Liver (tissue), 3 donors: ENCODE measurements around the gene GABBR2.

Experiments
- ATF3 ChIP-seq: IDR thresholded peaks from 2 replicates; pipeline ENCODE4 v1.6.1; 2016; ENCODE audit warnings: antibody characterized with exemption
- EGR1 ChIP-seq, 2 donors: IDR thresholded peaks; 2 replicates each; pipeline ENCODE4 v1.6.1; 2016 to 2018; ENCODE audit warnings: antibody characterized with exemption in 2 of 2, low read depth in 2 of 2
- FOXA1 ChIP-seq: IDR thresholded peaks from 2 replicates; pipeline ENCODE4 v1.6.1; 2016; ENCODE audit warnings: antibody characterized with exemption
- FOXA2 ChIP-seq: IDR thresholded peaks from 2 replicates; pipeline ENCODE4 v1.6.1; 2016; ENCODE audit warnings: antibody characterized with exemption
- HNF4G ChIP-seq: IDR thresholded peaks from 2 replicates; pipeline ENCODE4 v1.6.1; 2016; ENCODE audit warnings: antibody characterized with exemption
- JUND ChIP-seq, 2 donors: IDR thresholded peaks; 2 replicates each; pipeline ENCODE4 v1.6.1; 2016; ENCODE audit warnings: antibody characterized with exemption in 2 of 2
- RAD21 ChIP-seq, 2 donors: IDR thresholded peaks; 2 replicates each; pipeline ENCODE4 v1.6.1; 2016; ENCODE audit warnings: antibody characterized with exemption in 2 of 2, mild to moderate bottlenecking in 2 of 2
- SP1 ChIP-seq: IDR thresholded peaks from 2 replicates; pipeline ENCODE4 v1.6.1; 2018; ENCODE audit warnings: antibody characterized with exemption, mild to moderate bottlenecking
- TF ChIP-seq, protein P1 (sequence below): fragments of 150-350 bp; IDR thresholded peaks from 2 replicates; pipeline ENCODE4 v1.5.1; 2017; ENCODE audit warnings: improper control_type of control experiment, low read depth, low read length; ENCODE audit not compliant: missing input control
- TF ChIP-seq, protein P2 (sequence below): IDR thresholded peaks from 2 replicates; pipeline ENCODE4 v1.6.1; 2016; ENCODE audit warnings: antibody characterized with exemption
- TF ChIP-seq, protein P3 (sequence below): IDR thresholded peaks from 2 replicates; pipeline ENCODE4 v1.6.1; 2016; ENCODE audit warnings: antibody characterized with exemption, mild to moderate bottlenecking
- TF ChIP-seq, protein P4 (sequence below): IDR thresholded peaks from 2 replicates; pipeline ENCODE4 v1.6.1; 2016; ENCODE audit warnings: antibody characterized with exemption
- donor health status: healthy.
- donor health status: healthy.

GRCh38 chr9:98287384-98287783, 421.4 kb downstream of the GABBR2 start:
- TF ChIP-seq, protein P1, sequence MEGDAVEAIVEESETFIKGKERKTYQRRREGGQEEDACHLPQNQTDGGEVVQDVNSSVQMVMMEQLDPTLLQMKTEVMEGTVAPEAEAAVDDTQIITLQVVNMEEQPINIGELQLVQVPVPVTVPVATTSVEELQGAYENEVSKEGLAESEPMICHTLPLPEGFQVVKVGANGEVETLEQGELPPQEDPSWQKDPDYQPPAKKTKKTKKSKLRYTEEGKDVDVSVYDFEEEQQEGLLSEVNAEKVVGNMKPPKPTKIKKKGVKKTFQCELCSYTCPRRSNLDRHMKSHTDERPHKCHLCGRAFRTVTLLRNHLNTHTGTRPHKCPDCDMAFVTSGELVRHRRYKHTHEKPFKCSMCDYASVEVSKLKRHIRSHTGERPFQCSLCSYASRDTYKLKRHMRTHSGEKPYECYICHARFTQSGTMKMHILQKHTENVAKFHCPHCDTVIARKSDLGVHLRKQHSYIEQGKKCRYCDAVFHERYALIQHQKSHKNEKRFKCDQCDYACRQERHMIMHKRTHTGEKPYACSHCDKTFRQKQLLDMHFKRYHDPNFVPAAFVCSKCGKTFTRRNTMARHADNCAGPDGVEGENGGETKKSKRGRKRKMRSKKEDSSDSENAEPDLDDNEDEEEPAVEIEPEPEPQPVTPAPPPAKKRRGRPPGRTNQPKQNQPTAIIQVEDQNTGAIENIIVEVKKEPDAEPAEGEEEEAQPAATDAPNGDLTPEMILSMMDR: no peak
- TF ChIP-seq, protein P2, sequence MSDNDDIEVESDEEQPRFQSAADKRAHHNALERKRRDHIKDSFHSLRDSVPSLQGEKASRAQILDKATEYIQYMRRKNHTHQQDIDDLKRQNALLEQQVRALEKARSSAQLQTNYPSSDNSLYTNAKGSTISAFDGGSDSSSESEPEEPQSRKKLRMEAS: no peak
- TF ChIP-seq, protein P3, sequence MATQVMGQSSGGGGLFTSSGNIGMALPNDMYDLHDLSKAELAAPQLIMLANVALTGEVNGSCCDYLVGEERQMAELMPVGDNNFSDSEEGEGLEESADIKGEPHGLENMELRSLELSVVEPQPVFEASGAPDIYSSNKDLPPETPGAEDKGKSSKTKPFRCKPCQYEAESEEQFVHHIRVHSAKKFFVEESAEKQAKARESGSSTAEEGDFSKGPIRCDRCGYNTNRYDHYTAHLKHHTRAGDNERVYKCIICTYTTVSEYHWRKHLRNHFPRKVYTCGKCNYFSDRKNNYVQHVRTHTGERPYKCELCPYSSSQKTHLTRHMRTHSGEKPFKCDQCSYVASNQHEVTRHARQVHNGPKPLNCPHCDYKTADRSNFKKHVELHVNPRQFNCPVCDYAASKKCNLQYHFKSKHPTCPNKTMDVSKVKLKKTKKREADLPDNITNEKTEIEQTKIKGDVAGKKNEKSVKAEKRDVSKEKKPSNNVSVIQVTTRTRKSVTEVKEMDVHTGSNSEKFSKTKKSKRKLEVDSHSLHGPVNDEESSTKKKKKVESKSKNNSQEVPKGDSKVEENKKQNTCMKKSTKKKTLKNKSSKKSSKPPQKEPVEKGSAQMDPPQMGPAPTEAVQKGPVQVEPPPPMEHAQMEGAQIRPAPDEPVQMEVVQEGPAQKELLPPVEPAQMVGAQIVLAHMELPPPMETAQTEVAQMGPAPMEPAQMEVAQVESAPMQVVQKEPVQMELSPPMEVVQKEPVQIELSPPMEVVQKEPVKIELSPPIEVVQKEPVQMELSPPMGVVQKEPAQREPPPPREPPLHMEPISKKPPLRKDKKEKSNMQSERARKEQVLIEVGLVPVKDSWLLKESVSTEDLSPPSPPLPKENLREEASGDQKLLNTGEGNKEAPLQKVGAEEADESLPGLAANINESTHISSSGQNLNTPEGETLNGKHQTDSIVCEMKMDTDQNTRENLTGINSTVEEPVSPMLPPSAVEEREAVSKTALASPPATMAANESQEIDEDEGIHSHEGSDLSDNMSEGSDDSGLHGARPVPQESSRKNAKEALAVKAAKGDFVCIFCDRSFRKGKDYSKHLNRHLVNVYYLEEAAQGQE: no peak
- TF ChIP-seq HNF4G (no peak), RAD21 (IDR thresholded peaks at IDR 0.05) (no peak), ATF3 (no peak), FOXA2 (no peak), FOXA1 (no peak), SP1 (no peak), EGR1 (IDR thresholded peaks at IDR 0.05; ENCODE audit: low read depth in 2 of 2) (no peak), JUND (IDR thresholded peaks at IDR 0.05) (no peak)
- TF ChIP-seq, protein P4, sequence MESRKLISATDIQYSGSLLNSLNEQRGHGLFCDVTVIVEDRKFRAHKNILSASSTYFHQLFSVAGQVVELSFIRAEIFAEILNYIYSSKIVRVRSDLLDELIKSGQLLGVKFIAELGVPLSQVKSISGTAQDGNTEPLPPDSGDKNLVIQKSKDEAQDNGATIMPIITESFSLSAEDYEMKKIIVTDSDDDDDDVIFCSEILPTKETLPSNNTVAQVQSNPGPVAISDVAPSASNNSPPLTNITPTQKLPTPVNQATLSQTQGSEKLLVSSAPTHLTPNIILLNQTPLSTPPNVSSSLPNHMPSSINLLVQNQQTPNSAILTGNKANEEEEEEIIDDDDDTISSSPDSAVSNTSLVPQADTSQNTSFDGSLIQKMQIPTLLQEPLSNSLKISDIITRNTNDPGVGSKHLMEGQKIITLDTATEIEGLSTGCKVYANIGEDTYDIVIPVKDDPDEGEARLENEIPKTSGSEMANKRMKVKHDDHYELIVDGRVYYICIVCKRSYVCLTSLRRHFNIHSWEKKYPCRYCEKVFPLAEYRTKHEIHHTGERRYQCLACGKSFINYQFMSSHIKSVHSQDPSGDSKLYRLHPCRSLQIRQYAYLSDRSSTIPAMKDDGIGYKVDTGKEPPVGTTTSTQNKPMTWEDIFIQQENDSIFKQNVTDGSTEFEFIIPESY: no peak
